Kidney epithelial cell (primary cell): Measurements from ENCODE around the gene AKT1S1. TPM values are rescaled to one million over a fixed set of nuclear protein-coding genes. Genes with fewer than 3 reads are reported as not detected.

ENCODE experiments used
- DNase-seq: peaks from one replicate; pipeline ENCODE4 v3.0.0-alpha.2; 2010; ENCODE audit warnings: low read depth
- H3K27me3 ChIP-seq: 2 replicates; pipeline ENCODE4 v1.6.0; 2011; ENCODE audit warnings: low read length; ENCODE audit not compliant: control insufficient read depth, insufficient read depth
- H3K36me3 ChIP-seq: 2 replicates; pipeline ENCODE4 v1.5.1; 2011; ENCODE audit warnings: low read length; ENCODE audit not compliant: control insufficient read depth, insufficient read depth
- H3K4me3 ChIP-seq: 2 replicates; pipeline ENCODE4 v1.5.1; 2011; ENCODE audit warnings: low read depth, mild to moderate bottlenecking, control low read depth, low read length
- CTCF ChIP-seq: IDR thresholded peaks from 2 replicates; pipeline ENCODE4 v1.5.1; 2011; ENCODE audit warnings: mild to moderate bottlenecking, moderate library complexity, low read length, control low read depth, inconsistent platforms; ENCODE audit not compliant: insufficient read depth, poor library complexity, severe bottlenecking
- total RNA-seq: library from RNA; depleted of rRNA; stranded (reverse); fragments of >200 nt; gene quantifications from 2 replicates; pipeline ENCODE4 v1.2.3, GENCODE V29; 2015

The AKT1S1 gene
- total RNA-seq, 1 donor from 2014 or later, result 23.2 TPM

DNA sequence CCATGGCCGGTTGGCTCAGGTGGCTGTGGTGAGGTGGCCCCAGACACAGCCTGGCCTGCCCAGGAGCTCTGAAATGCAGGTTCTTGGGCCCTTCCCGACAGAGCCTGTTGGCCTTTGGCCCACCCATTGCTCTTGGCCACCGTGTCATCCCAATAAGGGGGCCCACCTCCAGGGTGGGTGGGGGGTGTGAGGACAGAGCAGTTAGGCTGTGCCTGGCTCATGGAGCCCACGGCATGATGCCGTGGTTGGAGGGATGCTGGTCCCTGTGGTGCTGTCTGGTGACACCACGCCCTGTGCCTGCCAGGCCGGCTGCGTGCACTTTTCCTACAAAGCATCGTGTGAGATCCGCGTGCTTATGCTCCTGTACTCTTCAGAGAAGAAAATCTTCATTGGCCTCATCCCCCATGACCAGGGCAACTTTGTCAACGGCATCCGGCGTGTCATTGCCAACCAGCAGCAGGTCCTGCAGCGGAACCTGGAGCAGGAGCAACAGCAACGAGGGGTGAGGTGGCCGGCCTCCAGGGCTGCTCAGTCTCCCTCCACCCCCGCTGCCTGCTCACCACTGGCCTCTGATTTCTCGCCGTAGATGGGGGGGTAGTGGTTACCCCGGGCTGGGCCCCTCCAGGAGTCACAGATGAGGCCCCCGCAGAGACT lies 17.3 kb downstream of the AKT1S1 start:
- Histone ChIP-seq H3K27me3 (no peaks in the 10 kb centered on the region), H3K4me3 (no peak overlapping the region), H3K36me3 (peaks cover 15% of the 10 kb centered on the region)
- TF ChIP-seq CTCF, result no peak
- DNase-seq, result no peak

DNA sequence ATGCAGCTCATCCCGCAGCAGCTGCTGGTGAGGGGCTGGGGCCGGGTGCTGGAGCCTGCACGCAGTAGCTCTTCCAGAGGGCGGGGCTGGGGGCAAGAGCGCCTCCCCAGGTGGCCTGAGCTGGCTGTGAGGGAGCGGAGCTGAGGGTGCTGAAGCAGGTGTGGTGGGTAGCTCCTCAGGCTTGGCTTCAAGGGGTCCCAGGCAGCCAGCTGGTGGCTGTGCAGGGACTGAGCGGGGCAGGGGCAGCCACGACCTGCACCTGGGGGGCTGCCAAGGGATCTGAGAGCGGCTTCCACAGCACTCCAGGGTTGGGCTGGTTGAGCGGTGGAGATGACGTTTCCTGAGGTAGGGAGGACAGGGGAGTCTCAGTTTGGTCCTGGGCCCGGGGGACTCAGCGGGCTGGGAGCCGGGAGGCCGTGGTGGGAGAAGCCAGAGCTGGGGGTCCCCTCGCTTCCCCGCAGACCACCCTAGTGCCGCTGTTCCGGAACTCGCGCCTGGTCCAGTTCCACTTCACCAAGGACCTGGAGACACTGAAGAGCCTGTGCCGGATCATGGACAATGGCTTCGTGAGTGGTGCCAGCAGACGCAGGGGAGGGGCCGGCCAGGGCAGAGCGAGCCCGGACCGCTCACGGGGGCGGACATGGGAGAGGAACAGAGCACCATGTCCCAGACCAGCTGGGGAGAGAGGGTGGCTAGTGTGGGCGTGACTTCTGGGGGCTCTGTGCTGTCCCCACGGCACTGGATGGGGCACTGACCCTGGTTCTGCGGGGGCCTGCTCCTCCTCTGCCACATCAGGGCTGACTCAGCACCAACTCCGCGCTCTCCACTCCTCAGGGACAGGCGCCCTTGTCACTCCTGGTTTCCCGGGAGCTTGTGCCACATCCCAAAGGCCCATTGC lies 18.8 kb downstream of the AKT1S1 start:
- Histone ChIP-seq H3K36me3 (peaks cover 14% of the 10 kb centered on the region), H3K4me3 (no peak overlapping the region), H3K27me3 (no peaks in the 10 kb centered on the region)
- TF ChIP-seq CTCF, result no peak
- no peak for DNase-seq

- no peak for TF ChIP-seq CTCF
- H3K36me3 ChIP-seq, result peaks cover 14% of the 10 kb centered on the region
- no peak for DNase-seq
- H3K27me3 ChIP-seq, result no peaks in the 10 kb centered on the region
- H3K4me3 ChIP-seq, result no peak overlapping the region
Observed at GRCh38 chr19:49857838-49858087, 19.4 kb downstream of the AKT1S1 start.

DNA sequence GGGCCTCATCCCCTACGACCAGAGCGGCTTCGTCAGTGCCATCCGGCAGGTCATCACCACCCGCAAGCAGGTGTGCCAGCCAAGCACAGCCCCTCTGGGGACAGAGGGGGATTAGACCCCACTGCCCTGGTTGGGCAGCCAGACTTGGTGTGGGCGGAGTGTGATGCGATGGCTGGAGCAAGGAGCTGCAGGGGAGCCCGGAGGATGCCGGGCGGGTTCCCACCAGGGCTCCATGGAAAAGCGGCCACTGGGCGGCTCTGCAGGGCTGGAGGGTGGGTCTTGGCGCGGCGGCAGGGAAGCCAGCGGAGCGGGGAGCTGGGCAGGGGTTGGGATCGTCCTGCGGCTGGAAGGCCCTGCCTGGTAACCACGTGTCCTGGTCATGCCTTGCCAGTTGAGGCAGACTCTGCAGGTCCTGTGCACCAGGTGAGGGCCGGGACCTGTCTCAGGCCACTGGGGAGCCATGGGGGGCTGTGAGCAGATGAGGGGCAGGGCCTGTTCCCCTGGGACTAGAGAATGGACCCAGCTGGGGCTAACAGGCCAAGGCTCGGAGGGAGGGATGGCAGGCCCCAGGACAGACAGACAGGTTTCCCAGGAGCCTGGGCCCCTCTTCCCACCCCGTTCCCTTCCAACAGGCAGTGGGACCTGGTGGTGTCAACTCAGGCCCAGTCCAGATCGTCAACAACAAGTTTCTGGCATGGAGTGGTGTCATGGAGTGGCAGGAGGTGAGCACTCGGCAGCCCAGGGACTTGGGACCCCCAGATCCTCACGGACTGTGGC lies 19.9 kb downstream of the AKT1S1 start:
- Histone ChIP-seq H3K27me3 (no peaks in the 10 kb centered on the region), H3K36me3 (peaks cover 14% of the 10 kb centered on the region), H3K4me3 (no peak overlapping the region)
- TF ChIP-seq CTCF, result no peak
- DNase-seq, result no peak

- DNase-seq, result no peak
- Histone ChIP-seq H3K27me3 (no peaks in the 10 kb centered on the region), H3K36me3 (peaks cover 14% of the 10 kb centered on the region), H3K4me3 (no peak overlapping the region)
- TF ChIP-seq CTCF, result no peak
Observed at GRCh38 chr19:49856574-49857021, 20.6 kb downstream of the AKT1S1 start.
